GM19452 (cell line): ENCODE results near the gene SLC9A6.
"Not testable (repeated sequence)": the region's sequence is repeated elsewhere in the genome, so short reads cannot be mapped to it uniquely, and the experiment has no call there.

Experiments used
- ATAC-seq: cut with Tn5 transposase; IDR thresholded peaks from one replicate; pipeline ENCODE4 v1.9.1; 2021; ENCODE audit not compliant: unreplicated experiment

The SLC9A6 gene

GRCh38 chrX:136061286-136061685 is 76.1 kb downstream of the SLC9A6 start:
- ATAC-seq: no peak

- no peak for ATAC-seq
These were observed 76.5 kb downstream of the SLC9A6 start for GRCh38 chrX:136061696-136062095.

GRCh38 chrX:136063340-136064079 is 78.3 kb downstream of the SLC9A6 start:
- no peak for ATAC-seq

GRCh38 chrX:136064661-136065043 is 79.4 kb downstream of the SLC9A6 start:
- no peak for ATAC-seq

DNA sequence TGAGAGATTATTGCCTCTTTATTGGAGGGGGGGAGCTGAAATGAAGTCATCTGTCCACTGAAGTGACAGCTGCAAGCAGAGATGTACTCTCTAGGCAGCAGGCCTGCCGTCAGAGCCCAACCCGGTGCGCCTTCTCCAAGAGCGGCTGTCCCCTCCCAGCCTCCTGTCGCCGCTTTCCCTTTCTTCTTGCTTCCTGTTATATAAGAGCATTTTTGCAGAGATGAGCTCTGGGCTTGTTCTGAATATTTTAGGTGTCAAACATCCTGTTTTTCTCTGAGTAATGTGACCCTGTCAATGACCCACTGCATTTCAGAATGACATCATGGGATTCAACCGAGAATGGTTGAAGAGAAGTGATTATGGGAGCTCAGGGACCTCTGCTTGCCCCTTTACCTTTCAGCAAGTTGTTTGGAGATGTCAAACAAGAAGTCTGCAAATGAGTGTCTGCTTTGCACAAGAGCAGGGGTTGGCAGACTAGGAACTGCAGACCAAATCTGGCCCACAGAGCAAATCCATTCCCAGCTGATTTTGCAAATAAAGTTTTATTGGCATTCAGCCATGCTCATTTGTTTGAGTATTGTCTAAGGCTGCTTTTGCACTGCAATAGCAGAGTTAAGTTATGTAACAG is 79.9 kb downstream of the SLC9A6 start:
- no peak for ATAC-seq

GRCh38 chrX:136067097-136067496 is 81.9 kb downstream of the SLC9A6 start:
- no peak for ATAC-seq

- no peak for ATAC-seq
These were observed 82.7 kb downstream of the SLC9A6 start for GRCh38 chrX:136067966-136068365.

GRCh38 chrX:136076942-136077341 is 91.7 kb downstream of the SLC9A6 start:
- ATAC-seq: no peak

- no peak for ATAC-seq
These were observed 95.5 kb downstream of the SLC9A6 start for GRCh38 chrX:136080766-136081165.

- no peak for ATAC-seq
These were observed 101.3 kb downstream of the SLC9A6 start for GRCh38 chrX:136086521-136086920.

- ATAC-seq: not testable (repeated sequence)
These were observed 106.7 kb downstream of the SLC9A6 start for GRCh38 chrX:136091898-136092297.

DNA sequence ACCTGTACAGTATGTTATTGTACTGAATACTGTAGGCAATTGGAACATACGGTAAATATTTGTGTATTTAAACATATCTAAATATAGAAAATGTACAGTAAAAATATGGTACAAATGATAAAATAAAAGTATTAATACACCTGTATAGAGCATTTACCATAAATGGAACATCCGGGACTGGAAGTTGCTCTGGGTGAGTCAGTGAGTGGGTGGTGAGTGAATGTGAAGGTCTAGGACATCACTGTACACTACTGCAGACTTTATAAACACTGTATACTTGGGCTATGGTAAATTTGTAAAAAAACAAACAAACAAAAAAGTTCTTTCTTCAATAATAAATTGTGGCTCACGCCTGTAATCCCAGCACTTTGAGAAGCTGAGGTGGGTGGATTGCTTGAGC is 109.7 kb downstream of the SLC9A6 start:
- ATAC-seq: no peak
